ENCODE results near the gene CD300LF. TPM values are rescaled to one million over a fixed set of nuclear protein-coding genes. Genes with fewer than 3 reads are reported as not detected.

CD300LF gene
- total and polyA plus RNA-seq, 12 donors, result 0.33 to 6.3 (median 1.3) TPM; not detected in 1

GRCh38 chr17:74711058-74711824 is 1.5 kb downstream of the CD300LF start:
- Histone ChIP-seq H3K9me3 (replicated peaks in 1 of 3) (no peaks in the 10 kb centered on the region), H3K27ac (no peak overlapping the region), H3K4me3 (no peak overlapping the region), H3K36me3 (replicated peaks in 1 of 2) (no peaks in the 10 kb centered on the region), H3K4me1 (replicated peaks in 1 of 2) (no peaks in the 10 kb centered on the region), H3K27me3 (no peaks in the 10 kb centered on the region)
- intact Hi-C loops (cut with DNase I), result no loop called here
- 52 to 62% (median 56%) methylated on average over 12 of the region's 12 CpGs for WGBS, 4 donors
- DNase-seq, result no peak
- TF ChIP-seq, protein P1, sequence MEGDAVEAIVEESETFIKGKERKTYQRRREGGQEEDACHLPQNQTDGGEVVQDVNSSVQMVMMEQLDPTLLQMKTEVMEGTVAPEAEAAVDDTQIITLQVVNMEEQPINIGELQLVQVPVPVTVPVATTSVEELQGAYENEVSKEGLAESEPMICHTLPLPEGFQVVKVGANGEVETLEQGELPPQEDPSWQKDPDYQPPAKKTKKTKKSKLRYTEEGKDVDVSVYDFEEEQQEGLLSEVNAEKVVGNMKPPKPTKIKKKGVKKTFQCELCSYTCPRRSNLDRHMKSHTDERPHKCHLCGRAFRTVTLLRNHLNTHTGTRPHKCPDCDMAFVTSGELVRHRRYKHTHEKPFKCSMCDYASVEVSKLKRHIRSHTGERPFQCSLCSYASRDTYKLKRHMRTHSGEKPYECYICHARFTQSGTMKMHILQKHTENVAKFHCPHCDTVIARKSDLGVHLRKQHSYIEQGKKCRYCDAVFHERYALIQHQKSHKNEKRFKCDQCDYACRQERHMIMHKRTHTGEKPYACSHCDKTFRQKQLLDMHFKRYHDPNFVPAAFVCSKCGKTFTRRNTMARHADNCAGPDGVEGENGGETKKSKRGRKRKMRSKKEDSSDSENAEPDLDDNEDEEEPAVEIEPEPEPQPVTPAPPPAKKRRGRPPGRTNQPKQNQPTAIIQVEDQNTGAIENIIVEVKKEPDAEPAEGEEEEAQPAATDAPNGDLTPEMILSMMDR (IDR thresholded peaks at IDR 0.05), result no peak
- no peak for TF ChIP-seq POLR2A (IDR thresholded peaks at IDR 0.05)

GRCh38 chr17:74704544-74704943 is 8.2 kb downstream of the CD300LF start:
- Histone ChIP-seq H3K27ac (no peak overlapping the region), H3K27me3 (peaks cover 5% of the 10 kb centered on the region), H3K4me3 (no peak overlapping the region), H3K9me3 (replicated peaks in 1 of 3) (no peaks in the 10 kb centered on the region), H3K36me3 (replicated peaks in 1 of 2) (no peaks in the 10 kb centered on the region), H3K4me1 (replicated peaks in 1 of 2) (no peaks in the 10 kb centered on the region)
- DNase-seq, result no peak
- WGBS, 4 donors, result 71 to 87% (median 84%) methylated on average over 8 of the region's 8 CpGs
- intact Hi-C loops (cut with DNase I), result no loop called here
- TF ChIP-seq, protein P1 (IDR thresholded peaks at IDR 0.05), result no peak
- no peak for TF ChIP-seq POLR2A (IDR thresholded peaks at IDR 0.05)

DNA sequence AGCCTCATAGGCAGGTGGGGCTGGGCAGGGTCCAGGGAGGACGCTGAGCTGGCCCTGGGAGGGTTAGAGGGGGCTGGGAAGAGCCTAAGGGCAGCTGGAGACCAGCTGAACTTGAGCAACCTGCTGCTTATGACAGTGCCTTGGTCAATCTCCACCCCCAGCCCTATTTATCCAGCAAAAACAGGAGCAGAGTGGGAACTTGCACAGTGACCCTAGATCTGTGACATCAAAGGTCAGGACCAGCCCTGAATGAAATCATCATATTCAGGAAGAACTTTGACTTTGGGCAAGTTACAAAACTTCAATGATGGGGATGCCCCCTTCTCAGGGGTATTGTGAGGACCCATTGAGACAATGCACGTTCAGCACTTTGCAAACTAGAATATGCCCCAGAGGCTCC is 9.4 kb downstream of the CD300LF start:
- Histone ChIP-seq H3K27ac (no peak overlapping the region), H3K27me3 (peaks cover 5% of the 10 kb centered on the region), H3K36me3 (replicated peaks in 1 of 2) (no peaks in the 10 kb centered on the region), H3K9me3 (replicated peaks in 1 of 3) (no peaks in the 10 kb centered on the region), H3K4me1 (replicated peaks in 1 of 2) (no peaks in the 10 kb centered on the region), H3K4me3 (no peak overlapping the region)
- WGBS, 4 donors, result 52 to 78% (median 66%) methylated on average over 1 to 2 of the region's 2 CpGs
- intact Hi-C loops (cut with DNase I), result no loop called here
- no peak for DNase-seq
- TF ChIP-seq POLR2A (IDR thresholded peaks at IDR 0.05), result no peak
- TF ChIP-seq, protein P1 (IDR thresholded peaks at IDR 0.05), result no peak

DNA sequence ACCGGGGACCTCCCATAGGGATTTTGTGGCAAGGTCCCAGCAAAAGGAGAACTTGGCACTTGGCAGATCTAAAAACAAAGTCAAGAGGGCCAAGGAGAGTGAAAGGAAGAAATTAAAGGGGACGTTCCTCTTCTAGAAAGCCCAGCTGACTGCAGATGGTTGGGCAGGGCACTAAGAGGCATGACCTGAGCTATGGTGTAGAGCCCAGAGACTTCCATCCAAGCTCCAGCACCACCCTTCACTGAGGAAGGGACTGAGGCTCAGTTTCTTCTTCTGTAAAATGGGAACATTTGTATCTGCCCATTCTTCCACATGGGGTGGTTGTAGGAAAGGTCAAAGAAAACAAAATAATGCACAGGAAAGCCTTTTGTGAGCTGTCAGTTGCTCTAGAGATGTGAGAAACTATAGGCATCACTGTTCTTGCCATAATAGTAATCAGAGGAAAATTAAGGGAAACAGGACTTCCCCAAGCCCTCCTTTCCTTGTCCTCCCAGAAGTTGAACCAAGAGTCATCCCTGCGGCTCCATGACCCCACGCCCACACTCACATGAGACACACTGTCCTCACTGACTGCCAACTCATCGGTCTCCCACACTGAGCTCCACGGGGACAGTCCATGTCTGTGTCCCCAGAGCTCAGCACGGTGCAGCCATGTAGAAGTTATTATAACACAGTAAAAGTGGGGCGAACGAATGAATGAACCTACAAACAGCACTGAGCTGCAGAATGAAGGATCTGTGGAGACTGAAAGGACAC is 10.4 kb downstream of the CD300LF start:
- Histone ChIP-seq H3K27ac (no peak overlapping the region), H3K4me1 (replicated peaks in 1 of 2) (no peaks in the 10 kb centered on the region), H3K36me3 (replicated peaks in 1 of 2) (no peaks in the 10 kb centered on the region), H3K4me3 (no peak overlapping the region), H3K9me3 (replicated peaks in 1 of 3) (no peaks in the 10 kb centered on the region), H3K27me3 (peaks cover 5% of the 10 kb centered on the region)
- no peak for TF ChIP-seq POLR2A (IDR thresholded peaks at IDR 0.05)
- TF ChIP-seq, protein P1 (IDR thresholded peaks at IDR 0.05), result no peak
- no peak for DNase-seq
- 58 to 68% (median 64%) methylated on average over 8 to 9 of the region's 9 CpGs for WGBS, 4 donors
- intact Hi-C loops (cut with DNase I), result no loop called here
